Peyer's patch (tissue), 4 donors: ENCODE data around the gene CDH4.

ENCODE experiments used
- POLR2A ChIP-seq, 2 donors: fragments of 450-650 bp; IDR thresholded peaks; one replicate each; pipeline ENCODE4 v1.5.1; 2017; ENCODE audit warnings: antibody characterized with exemption in 2 of 2, mild to moderate bottlenecking in 2 of 2, moderate library complexity in 2 of 2
- TF ChIP-seq, protein P1 (sequence below), 6 experiments: fragments of 450-650 bp in 4 of 6; fragments of 200-600 bp in 2 of 6; sonication (generic) in 1 of 6; IDR thresholded peaks; one replicate each; pipeline ENCODE4 v1.5.1; 2017 to 2019; ENCODE audit warnings: antibody characterized with exemption in 6 of 6, mild to moderate bottlenecking in 3 of 6, moderate library complexity in 1 of 6

DNA sequence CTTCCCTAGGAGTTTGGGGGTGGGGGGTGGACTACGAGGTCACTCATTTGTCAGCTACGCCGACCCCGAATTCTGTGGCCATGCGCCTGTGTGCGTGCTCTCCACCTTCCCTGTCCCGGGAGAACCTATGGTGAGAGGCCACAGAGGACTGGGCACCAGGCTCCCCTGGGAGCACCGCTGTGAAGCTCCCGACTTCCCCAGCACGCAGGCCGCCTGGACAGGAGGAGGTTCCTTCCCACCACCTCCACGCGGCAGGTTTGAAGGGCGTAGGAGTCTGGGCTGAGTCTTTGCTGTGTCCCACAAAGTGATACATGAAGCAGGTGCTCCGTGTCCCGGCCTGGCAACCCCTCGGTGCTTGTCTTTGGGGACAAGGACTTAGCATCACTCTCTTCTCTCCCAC, 107.2 kb downstream of the CDH4 start:
- TF ChIP-seq, protein P1, sequence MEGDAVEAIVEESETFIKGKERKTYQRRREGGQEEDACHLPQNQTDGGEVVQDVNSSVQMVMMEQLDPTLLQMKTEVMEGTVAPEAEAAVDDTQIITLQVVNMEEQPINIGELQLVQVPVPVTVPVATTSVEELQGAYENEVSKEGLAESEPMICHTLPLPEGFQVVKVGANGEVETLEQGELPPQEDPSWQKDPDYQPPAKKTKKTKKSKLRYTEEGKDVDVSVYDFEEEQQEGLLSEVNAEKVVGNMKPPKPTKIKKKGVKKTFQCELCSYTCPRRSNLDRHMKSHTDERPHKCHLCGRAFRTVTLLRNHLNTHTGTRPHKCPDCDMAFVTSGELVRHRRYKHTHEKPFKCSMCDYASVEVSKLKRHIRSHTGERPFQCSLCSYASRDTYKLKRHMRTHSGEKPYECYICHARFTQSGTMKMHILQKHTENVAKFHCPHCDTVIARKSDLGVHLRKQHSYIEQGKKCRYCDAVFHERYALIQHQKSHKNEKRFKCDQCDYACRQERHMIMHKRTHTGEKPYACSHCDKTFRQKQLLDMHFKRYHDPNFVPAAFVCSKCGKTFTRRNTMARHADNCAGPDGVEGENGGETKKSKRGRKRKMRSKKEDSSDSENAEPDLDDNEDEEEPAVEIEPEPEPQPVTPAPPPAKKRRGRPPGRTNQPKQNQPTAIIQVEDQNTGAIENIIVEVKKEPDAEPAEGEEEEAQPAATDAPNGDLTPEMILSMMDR (IDR thresholded peaks at IDR 0.05) = no peak
- TF ChIP-seq POLR2A (IDR thresholded peaks at IDR 0.05) = no peak
